Esophagus squamous epithelium (tissue), 4 donors: ENCODE data around the gene ANTXR2.
"Not testable (repeated sequence)": the region's sequence is repeated elsewhere in the genome, so short reads cannot be mapped to it uniquely, and the experiment has no call there.

ENCODE experiments used
- POLR2A ChIP-seq, 4 donors: fragments of 450-650 bp; IDR thresholded peaks; one replicate each; pipeline ENCODE4 v1.6.1; 2017; ENCODE audit warnings: antibody characterized with exemption in 4 of 4, mild to moderate bottlenecking in 4 of 4, moderate library complexity in 3 of 4
- TF ChIP-seq, protein P1 (sequence below), 6 experiments: fragments of 450-650 bp in 4 of 6; fragments of 200-600 bp in 2 of 6; sonication (generic) in 2 of 6; IDR thresholded peaks; one replicate each; pipeline ENCODE4 v1.5.1; 2016 to 2019; ENCODE audit warnings: antibody characterized with exemption in 6 of 6, mild to moderate bottlenecking in 4 of 6, moderate library complexity in 4 of 6

DNA sequence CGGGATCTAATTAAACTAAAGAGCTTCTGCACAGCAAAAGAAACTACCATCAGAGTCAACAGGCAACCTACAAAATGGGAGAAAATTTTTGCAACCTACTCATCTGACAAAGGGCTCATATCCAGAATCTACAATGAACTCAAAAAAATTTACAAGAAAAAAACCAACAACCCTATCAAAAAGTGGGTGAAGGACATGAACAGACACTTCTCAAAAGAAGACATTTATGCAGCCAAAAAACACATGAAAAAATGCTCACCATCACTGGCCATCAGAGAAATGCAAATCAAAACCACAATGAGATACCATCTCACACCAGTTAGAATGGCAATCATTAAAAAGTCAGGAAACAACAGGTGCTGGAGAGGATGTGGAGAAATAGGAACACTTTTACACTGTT, 70.5 kb downstream of the ANTXR2 start:
- TF ChIP-seq, protein P1, sequence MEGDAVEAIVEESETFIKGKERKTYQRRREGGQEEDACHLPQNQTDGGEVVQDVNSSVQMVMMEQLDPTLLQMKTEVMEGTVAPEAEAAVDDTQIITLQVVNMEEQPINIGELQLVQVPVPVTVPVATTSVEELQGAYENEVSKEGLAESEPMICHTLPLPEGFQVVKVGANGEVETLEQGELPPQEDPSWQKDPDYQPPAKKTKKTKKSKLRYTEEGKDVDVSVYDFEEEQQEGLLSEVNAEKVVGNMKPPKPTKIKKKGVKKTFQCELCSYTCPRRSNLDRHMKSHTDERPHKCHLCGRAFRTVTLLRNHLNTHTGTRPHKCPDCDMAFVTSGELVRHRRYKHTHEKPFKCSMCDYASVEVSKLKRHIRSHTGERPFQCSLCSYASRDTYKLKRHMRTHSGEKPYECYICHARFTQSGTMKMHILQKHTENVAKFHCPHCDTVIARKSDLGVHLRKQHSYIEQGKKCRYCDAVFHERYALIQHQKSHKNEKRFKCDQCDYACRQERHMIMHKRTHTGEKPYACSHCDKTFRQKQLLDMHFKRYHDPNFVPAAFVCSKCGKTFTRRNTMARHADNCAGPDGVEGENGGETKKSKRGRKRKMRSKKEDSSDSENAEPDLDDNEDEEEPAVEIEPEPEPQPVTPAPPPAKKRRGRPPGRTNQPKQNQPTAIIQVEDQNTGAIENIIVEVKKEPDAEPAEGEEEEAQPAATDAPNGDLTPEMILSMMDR (IDR thresholded peaks at IDR 0.05): not testable (repeated sequence)
- TF ChIP-seq POLR2A (IDR thresholded peaks at IDR 0.05): not testable (repeated sequence)
